GM19468 (cell line): Measurements from ENCODE around the gene RPRD1A.
"Not testable (repeated sequence)": the region's sequence is repeated elsewhere in the genome, so short reads cannot be mapped to it uniquely, and the experiment has no call there.

Source experiments
- ATAC-seq: cut with Tn5 transposase; IDR thresholded peaks from one replicate; pipeline ENCODE4 v1.9.1; 2021; ENCODE audit warnings: mild to moderate bottlenecking, moderate library complexity, moderate number of reproducible peaks; ENCODE audit not compliant: unreplicated experiment; ENCODE audit errors: extremely low read depth

The RPRD1A gene

DNA sequence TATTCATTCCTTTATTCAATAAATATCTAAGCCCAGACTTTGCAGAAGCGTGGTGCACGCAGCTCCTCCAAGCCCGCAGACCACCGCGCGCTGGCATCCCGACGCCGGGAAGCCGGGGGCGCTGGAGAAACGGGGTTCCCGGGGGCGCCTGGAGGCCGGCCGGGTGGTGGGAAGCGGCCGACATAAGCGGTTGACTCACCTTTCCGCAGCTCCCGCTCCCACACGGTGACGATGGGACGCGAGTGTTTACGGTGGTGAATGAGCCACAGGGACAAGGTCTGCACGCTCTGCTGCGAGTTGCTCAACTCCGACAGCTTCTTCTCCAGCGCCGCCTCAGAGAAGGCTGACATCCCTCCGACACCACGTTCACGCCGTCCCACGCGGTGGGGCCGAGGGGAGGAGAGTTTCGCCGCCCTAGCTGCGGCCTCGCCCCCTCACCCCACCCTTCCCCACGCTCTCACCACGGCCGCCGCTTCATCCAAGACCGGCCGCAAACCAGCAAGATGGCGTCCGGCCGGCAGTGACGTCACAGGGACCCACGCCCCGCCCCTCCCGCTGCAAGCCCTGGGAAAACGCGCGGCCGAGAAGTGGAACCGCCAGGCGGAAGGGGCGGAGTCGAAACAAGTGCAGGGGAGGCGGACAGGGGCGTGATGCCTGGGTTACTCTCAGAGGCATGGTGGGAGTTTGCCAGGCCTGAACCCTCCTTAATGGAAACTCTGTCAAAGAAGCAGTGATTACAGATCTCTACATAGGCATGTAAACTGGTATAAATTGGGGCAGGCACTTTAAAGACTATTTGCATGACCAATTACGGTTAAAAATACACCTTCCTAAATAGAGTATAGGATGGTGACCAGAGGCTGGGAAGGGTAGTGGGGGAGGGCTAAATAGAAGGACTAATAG is at the start of gene RPRD1A:
TSS of gene RPRD1A (minus strand) at position 505 of the 903 bp plus-strand sequence. CDS start at position 350, 155 bp downstream.
- ATAC-seq, result peak; percentile 76

DNA sequence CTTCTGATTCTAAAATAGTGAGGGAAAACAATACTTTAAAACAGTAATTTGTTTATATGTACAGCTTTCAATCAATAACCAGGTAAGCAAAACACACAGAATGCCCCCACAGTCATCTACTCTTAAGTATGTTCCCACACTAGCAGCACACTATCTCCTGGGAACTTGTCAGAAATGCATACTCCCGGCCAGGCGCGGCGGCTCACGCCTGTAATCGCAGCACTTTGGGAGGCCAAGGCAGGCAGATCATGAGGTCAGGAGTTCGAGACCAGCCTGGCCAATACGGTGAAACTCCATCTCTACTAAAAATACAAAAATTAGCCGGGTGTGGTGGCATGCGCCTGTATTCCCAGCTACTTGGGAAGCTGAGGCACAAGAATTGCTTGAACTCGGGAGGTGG is 49.4 kb upstream of the RPRD1A start:
- not testable (repeated sequence) for ATAC-seq

DNA sequence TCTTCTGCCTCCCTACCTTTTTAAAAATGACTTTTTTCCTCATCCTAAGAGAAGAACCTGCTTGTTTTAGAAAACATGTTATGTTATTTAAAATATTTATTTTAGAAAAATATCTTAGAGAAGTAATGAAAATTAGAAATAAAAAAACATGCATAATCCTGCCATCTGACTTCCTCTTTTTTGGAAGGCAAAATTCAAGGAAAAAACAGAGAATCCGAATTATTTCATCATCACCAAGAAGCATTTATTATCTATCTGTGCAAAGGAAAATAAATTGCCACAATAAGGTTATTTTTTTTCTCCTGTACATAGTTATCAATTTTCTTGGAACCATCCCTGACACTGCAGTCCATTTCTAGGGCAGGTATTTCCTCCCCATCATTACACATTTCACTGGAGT is 47.4 kb upstream of the RPRD1A start:
- ATAC-seq, result no peak

GRCh38 chr18:36114251-36114650 is 46.9 kb upstream of the RPRD1A start:
- no peak for ATAC-seq

GRCh38 chr18:36112302-36112701 is 44.9 kb upstream of the RPRD1A start:
- ATAC-seq, result no peak

DNA sequence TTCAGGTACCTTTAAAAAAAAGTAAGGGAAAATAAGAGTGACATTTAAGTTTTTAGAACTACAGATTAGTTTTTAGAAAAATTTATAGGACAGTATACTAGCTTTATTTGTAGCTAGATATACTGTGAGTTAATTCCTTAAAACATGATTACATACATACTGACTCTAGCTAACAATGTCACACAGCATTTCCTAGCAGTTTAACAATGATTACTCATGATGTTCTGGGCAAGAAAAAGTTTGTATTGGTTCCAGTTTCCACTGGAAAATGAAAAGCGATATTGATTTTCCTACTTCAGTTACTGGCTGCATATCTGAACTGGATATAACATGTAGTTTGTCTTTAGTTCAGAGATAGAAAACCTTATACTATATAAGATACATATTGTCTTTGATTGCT is 42.4 kb upstream of the RPRD1A start:
- ATAC-seq, result no peak

DNA sequence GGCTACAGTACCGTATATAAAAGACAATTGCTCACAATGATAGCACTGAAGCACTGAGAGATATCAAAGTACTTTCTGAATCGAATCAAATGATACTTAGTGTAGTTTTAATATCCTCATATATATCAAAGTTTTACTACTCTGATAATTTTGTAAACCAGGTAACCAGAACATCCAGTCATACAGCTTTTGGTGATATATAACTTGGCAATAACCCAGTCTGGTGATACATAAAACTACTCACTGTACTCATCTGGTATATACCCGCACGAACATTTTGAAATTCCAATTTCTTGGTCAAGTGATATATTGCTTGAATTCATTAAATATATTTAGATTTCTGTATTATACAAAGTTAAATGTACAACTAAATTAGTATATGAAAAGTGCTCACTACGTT is 41.2 kb upstream of the RPRD1A start:
- ATAC-seq, result no peak

- ATAC-seq, result no peak
These were observed 40.8 kb upstream of the RPRD1A start for GRCh38 chr18:36108196-36108595.

DNA sequence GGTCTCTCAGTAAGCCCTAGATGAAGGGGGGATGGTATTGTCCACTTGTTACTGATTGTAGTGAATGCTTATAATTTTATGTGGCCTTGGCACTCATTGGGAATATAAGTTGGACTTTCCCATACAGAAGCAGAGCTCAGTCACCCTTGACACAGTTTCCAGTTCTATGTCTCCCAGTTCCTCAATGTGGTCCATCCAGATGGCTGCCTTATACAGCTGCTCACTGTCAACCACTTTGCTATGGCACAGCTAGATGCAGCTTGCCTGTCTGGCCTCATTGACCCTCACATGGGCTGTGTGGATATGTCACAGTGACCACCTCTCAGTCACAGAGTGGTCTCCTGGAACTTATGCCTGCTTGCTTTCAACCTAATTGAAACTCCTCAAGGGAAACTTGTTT is 40.1 kb upstream of the RPRD1A start:
- ATAC-seq, result no peak

GRCh38 chr18:36104749-36105148 is 37.4 kb upstream of the RPRD1A start:
- ATAC-seq, result no peak

DNA sequence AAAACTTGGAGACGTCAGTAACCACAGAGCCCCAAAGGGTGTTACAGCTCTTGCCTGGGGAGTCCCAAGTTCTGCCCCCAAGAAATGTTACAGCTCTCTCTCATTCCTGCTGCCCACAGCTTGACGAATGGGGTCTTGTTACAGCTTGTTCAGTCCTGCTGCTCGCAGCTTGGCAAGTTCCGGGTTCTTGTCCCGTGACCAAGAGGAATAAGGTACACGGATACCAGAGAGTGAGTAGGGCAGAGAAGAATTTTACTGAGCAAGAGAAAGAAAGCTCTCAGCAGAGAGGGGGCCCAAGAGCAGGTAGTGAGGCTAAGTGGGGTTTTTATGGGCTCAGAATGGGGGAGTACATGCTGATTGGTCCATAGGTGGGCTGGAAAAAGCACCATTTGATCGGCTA is 34.6 kb upstream of the RPRD1A start:
- ATAC-seq, result no peak

- ATAC-seq, result no peak
These were observed 32.0 kb upstream of the RPRD1A start for GRCh38 chr18:36099311-36099710.

GRCh38 chr18:36096955-36097354 is 29.6 kb upstream of the RPRD1A start:
- ATAC-seq, result no peak

GRCh38 chr18:36095936-36096519 is 28.7 kb upstream of the RPRD1A start:
- no peak for ATAC-seq

DNA sequence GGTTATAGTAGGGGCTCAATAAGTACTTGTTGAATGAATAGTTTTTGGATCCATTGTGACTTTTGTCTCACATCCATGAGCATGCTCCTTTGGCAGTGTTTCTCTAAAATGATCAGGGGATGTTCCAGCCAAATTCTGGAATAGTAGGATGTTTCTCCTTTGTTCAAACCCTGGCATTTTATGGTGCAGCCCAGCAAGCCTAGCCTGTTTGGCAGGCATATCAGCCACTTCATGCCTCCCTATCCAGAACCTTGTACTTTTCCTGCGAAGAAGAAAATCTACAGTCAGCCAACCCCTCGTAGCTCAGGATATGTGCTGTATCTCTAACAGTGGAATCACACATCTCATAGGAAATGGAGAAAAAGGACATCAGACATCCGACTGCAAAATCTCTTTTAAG is 27.1 kb upstream of the RPRD1A start:
- no peak for ATAC-seq

DNA sequence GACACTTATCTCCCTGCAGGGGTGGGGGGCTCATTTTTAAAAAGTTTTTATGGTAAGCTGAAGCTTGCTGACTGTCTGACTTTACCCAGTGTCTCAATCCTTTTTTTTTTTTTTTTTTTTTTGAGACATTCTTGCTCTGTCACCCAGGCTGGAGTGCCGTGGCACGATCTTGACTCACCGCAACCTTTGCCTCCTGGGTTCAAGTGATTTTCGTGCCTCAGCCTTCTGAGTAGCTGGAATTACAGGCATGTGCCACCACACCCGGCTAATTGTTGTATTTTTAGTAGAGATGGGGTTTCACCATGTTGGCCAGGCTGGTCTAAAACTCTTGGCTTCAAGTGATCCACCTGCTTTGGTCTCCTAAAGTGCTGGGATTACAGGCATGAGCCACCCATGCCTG is 24.8 kb upstream of the RPRD1A start:
- ATAC-seq, result not testable (repeated sequence)

DNA sequence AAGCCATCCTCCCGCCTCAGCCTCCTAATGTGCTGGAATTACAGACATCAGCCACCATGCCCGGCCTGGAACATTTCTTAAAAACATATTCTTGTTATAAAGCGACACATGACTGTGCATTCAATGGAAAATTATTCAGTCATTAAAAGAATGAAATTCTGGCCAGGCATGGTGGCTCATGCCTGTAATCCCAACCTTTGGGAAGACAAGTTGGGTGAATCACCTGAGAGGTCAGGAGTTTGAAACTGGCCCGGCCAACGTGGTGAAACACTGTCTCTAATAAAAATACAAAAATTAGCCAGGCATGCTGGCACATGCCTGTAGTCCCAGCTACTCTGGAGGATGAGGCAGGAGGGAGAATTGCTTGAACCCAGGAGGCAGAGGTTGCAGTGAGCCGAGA is 21.6 kb upstream of the RPRD1A start:
- no peak for ATAC-seq

DNA sequence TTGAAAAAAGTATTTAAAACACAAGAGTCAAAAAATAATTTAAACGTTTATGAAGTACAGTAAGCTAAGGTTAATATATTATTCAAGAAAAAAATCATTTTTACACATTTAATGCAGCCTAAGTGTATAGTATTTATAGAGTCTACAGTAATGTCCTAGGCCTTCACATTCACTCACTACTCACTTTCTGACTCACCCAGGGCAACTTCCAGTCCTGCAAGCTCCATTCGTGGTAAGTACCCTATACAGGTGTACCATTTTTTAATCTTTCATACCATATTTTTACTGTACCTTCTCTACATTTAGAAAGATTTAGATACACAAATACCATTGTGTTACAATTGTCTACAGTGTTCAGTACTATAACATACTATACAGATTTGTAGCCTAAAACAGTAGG is 20.9 kb upstream of the RPRD1A start:
- no peak for ATAC-seq

- ATAC-seq, result no peak
These were observed 18.8 kb upstream of the RPRD1A start for GRCh38 chr18:36086186-36086585.

DNA sequence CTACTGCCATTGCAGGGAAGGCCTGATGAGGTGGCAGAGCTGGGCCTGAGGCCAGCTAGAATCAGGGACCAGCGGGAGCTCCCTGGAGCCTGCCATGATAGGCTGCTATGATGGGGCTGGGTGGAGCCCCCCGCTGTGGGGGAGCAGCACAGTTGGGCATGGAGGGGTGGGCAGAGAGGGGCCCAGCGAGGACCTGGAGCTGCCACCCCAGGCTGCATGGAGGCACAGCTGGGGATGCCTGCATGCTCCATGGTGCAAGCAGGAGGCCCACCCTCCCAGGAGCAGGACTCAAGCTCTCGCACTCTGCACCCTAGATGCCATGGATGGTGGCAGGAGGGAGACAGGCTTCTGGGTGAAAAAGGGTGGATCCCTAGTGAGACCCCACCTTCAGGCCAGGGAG is 17.8 kb upstream of the RPRD1A start:
- no peak for ATAC-seq

- ATAC-seq, result no peak
These were observed 16.4 kb upstream of the RPRD1A start for GRCh38 chr18:36083729-36084128.

GRCh38 chr18:36081118-36081517 is 13.8 kb upstream of the RPRD1A start:
- not testable (repeated sequence) for ATAC-seq
